Dermis microvascular lymphatic vessel endothelial cell (primary cell): Measurements from ENCODE around the gene OSGIN1. TPM values are rescaled to one million over a fixed set of nuclear protein-coding genes. Genes with fewer than 3 reads are reported as not detected.
A peak's percentile ranks its signal among the peaks of the same experiment; 100 is the strongest.

ENCODE experiments used
- DNase-seq, 2 donors: peaks; one replicate each; pipeline versions ENCODE4 v3.0.0 to v3.0.0-alpha.2; 2010; ENCODE audit warnings: low read depth in 2 of 2
- total RNA-seq: library from RNA; depleted of rRNA; stranded (reverse); fragments of >200 nt; gene quantifications from 2 replicates; pipeline ENCODE4 v1.2.1, GENCODE V29; 2014

The OSGIN1 gene, protein sequence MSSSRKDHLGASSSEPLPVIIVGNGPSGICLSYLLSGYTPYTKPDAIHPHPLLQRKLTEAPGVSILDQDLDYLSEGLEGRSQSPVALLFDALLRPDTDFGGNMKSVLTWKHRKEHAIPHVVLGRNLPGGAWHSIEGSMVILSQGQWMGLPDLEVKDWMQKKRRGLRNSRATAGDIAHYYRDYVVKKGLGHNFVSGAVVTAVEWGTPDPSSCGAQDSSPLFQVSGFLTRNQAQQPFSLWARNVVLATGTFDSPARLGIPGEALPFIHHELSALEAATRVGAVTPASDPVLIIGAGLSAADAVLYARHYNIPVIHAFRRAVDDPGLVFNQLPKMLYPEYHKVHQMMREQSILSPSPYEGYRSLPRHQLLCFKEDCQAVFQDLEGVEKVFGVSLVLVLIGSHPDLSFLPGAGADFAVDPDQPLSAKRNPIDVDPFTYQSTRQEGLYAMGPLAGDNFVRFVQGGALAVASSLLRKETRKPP
- total RNA-seq: 0.77 and 1.3 TPM in 2 replicates

- DNase-seq: peak; percentile 71 to 92
These were observed at the start of gene OSGIN1 for GRCh38 chr16:83952940-83953795. Gene OSGIN1, plus strand, starts transcription at chr16:83953240. Its CDS starts 4,432 bp downstream, at chr16:83957672.

- DNase-seq: no peak
These were observed 49.3 kb upstream of the OSGIN1 start for GRCh38 chr16:83903751-83904150.

GRCh38 chr16:83906683-83907082 lies 46.4 kb upstream of the OSGIN1 start:
- DNase-seq: no peak

DNA sequence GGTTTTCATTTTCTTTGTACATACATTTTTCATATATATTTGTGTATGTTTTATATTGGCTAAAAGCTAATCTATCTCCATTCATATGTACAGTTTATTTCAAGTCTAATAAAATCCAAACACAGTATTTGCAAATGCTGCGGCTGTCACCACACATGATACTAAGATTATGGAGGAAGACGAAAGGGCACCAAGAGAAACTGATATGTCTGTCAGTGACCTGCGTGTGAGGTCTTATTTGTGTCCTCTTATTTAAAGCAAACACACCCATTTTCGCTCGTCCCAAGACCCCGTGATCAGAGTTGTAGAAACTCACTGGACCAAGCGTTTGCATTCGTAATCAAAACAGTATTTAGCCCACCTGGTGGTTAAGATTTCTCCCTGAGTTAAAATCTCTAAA lies 45.9 kb upstream of the OSGIN1 start:
- DNase-seq: no peak

DNA sequence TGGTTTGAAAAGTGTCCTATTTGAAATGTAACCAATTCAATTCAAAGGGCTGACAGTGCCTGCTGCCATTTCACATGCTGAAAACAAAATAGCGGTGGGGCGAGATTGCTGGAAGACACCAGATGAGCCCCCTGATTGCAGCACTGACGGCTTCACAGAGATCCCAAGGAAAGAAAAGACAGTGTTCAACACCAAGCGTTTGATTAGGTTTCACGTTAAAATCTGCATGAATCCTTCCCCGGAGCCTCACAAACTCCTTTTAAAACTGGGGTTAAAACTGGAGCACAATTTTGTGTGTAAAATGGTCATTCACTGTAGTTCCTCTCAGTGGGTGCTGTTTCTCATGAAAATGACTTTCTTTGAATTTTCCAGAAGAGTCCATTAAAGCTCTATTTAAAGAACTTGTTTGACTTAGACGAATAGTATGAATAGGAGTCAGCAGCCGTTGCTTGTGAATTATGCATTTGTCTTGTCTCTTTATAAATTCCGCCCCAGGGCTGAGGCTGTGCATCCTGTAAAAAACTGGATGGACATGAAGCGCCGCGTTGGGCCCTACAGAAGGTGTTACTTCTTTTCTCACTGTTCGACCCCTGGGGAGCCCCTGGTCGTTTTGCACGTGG lies 45.3 kb upstream of the OSGIN1 start:
- DNase-seq: no peak

- no peak for DNase-seq
These were observed 44.2 kb upstream of the OSGIN1 start for GRCh38 chr16:83908798-83909197.

GRCh38 chr16:83911290-83911689 lies 41.8 kb upstream of the OSGIN1 start:
- no peak for DNase-seq

GRCh38 chr16:83912519-83913244 lies 40.4 kb upstream of the OSGIN1 start:
- no peak for DNase-seq

DNA sequence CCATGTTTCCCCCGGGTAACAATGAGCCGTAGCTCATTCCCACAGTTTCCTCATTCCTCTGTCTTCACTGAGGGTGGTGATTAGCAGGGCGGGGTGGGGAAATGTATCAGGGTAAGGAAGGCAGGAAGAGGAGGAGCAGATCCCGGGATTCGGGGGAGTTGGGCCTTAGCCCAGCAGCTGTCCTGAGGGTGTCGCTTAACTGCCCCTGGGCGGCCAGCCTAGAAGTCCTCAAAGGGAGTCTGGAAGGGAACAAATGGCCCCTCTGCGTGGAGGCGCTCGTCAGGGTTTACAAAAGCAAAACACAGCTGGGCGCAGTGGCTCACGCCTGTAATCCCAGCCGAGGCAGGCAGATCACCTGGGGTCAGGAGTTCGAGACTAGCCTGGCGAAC lies 39.8 kb upstream of the OSGIN1 start:
- no peak for DNase-seq

DNA sequence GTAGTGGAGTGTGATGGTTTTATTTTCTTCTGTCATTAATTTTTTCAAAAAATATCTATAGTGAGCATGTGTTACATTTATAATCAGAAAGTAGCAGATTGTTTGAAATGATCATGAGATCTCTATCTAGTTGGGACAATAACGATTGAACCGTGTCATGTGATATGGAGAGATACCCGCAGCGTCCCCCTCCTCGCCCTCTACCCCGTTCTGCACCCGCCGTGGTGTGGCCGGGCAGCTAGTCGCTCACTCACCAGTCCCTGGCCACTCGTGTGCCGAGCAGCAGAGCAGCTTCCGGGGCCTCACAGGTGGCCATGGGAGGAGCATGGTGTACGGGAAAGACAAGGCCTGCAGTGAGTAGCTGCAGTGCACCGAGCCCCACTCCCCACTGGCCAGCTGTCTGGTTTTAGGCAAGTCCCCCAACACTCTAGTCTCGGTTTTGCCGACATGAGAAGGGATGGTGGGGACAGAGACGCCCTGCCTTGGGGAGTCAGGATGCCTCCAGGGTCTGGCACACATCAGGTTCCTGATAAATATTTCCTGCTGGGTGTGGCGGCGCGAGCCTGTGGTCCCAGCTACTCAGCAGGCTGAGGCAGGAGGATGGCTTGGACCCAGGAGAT lies 38.8 kb upstream of the OSGIN1 start:
- DNase-seq: no peak

DNA sequence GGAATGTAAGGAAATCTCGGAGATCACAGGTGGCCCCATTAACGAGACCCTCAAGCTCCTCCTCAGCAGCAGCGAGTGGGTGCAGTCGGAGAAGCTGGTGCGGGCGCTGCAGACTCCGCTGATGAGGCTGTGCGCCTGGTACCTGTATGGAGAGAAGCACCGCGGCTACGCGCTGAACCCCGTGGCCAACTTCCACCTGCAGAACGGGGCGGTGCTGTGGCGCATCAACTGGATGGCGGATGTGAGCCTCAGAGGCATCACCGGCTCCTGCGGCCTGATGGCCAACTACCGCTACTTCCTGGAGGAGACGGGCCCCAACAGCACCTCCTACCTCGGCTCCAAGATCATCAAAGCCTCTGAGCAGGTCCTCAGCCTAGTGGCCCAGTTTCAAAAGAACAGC lies 38.0 kb upstream of the OSGIN1 start:
- no peak for DNase-seq

- no peak for DNase-seq
These were observed 37.5 kb upstream of the OSGIN1 start for GRCh38 chr16:83915491-83915890.

- no peak for DNase-seq
These were observed 35.6 kb upstream of the OSGIN1 start for GRCh38 chr16:83917152-83918120.

DNA sequence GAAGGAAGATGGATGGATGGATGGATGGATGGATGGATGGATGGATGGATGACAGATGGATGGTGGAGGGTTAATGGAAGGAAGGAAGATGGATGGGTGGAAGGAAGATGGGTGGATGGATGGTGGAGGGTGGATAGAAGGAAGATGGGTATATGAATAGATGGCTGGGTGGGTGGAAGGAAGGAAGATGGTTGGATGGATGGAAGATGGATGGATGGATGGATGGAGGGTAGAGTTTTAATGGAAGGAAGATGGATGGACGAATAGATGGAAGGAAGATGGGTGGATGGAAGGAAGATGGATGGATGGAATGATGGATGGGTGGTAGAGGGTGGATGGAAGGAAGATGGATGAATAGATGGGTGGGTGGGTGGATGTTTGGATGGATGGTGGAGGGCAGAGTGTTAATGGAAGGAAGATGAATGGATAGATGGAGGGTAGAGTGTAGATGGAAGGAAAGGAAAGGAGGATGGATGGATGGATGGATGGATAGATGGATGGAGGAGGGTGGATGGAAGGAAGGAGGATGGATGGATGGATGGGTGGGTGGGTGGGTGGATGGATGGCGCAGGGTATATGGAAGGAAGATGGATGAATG lies 32.0 kb upstream of the OSGIN1 start:
- DNase-seq: no peak

DNA sequence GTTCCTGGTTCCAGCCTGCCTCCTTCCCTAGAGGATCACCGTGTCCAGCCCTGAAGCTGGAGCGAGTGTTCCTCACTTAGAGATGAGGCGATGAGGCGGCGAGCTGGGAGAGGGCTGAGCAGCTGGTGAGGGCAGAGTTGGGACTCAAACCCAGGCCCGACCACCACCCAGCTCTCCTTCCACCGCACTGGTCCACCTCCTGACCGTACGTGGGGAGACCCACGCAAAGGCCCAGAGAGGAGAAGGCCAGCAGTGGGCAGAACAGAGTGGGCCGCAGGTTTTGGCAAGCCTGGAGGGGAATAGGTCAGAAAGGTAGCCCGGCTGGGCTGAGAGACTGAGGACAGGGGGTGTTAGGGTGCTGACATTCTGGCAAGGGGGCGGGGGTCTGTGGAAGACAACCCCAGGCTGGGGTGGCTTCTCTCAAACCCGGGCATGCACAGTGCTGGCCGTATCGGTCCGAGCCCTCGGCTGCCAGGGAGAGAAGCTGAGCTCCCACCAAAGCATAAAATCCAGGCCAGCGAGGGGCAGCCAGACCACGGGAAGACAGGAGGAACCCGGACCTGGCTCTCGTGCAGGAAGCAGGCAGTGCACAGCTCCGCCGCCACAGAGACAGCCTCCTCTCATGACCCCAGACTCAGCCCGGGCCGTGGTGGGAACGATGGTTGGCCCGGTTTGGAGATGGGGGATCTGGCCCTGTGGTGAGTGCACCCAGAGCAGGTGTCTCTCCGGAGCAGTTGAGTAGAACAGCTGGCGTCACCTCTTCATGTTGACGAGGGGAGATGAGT lies 29.3 kb upstream of the OSGIN1 start:
- no peak for DNase-seq

DNA sequence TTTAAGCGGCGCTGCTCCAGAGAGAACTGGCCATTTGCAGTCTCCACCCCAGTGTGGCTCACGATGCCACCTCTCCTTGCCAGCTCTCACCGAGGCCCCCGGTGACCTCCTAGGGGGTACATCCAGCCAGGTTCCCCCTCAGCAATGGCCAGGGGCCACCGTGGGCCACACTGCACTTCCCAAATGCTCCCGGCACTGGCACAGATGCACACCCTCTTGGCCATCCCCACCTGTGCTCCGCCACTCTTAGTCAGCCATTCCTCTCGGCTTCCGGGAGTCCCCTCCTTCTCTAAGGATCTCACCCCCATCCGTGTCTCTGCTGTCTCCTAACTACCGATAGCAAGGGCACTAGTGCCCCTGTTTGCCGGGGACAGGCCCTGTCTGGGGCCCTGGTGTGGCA lies 28.4 kb upstream of the OSGIN1 start:
- no peak for DNase-seq

GRCh38 chr16:83925095-83925905 lies 27.7 kb upstream of the OSGIN1 start:
- no peak for DNase-seq
